Peyer's patch (tissue), 4 donors: ENCODE measurements around the gene TYMP.

Experiments
- POLR2A ChIP-seq, 2 donors: fragments of 450-650 bp; IDR thresholded peaks; one replicate each; pipeline ENCODE4 v1.5.1; 2017; ENCODE audit warnings: antibody characterized with exemption in 2 of 2, mild to moderate bottlenecking in 2 of 2, moderate library complexity in 2 of 2
- TF ChIP-seq, protein P1 (sequence below), 6 experiments: fragments of 450-650 bp in 4 of 6; fragments of 200-600 bp in 2 of 6; sonication (generic) in 1 of 6; IDR thresholded peaks; one replicate each; pipeline ENCODE4 v1.5.1; 2017 to 2019; ENCODE audit warnings: antibody characterized with exemption in 6 of 6, mild to moderate bottlenecking in 3 of 6, moderate library complexity in 1 of 6

DNA sequence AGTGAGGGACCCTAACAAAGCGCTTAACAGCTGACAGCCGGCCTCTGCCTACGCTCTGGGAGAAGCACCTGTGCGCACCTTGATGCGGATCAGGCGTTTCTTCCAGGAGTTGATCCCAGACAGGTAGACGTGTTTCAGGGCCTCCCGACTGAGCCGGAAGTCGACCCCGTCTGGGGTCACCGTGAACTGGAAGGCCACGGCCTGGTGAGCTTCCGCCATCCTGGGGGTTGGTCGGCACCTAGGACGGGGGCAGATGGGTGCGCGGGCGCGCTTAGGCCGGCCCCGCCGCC, 47.8 kb upstream of the TYMP start:
- TF ChIP-seq, protein P1, sequence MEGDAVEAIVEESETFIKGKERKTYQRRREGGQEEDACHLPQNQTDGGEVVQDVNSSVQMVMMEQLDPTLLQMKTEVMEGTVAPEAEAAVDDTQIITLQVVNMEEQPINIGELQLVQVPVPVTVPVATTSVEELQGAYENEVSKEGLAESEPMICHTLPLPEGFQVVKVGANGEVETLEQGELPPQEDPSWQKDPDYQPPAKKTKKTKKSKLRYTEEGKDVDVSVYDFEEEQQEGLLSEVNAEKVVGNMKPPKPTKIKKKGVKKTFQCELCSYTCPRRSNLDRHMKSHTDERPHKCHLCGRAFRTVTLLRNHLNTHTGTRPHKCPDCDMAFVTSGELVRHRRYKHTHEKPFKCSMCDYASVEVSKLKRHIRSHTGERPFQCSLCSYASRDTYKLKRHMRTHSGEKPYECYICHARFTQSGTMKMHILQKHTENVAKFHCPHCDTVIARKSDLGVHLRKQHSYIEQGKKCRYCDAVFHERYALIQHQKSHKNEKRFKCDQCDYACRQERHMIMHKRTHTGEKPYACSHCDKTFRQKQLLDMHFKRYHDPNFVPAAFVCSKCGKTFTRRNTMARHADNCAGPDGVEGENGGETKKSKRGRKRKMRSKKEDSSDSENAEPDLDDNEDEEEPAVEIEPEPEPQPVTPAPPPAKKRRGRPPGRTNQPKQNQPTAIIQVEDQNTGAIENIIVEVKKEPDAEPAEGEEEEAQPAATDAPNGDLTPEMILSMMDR (IDR thresholded peaks at IDR 0.05): no peak
- TF ChIP-seq POLR2A (IDR thresholded peaks at IDR 0.05): no peak
